ENCODE data around the gene PLOD1.

The PLOD1 gene

GRCh38 chr1:12015499-12015898, 81.0 kb downstream of the PLOD1 start:
- DNase-seq (no peak), ATAC-seq (replicated peaks) (no peak)
- Mint-ChIP-seq H3K27me3 (no peaks in the 10 kb centered on the region), H3K4me1 (ENCODE audit: low read depth in 2 of 2) (peaks cover 6 to 11% of the 10 kb centered on the region in 2 donors), H3K27ac (no peak overlapping the region), H3K9me3 (no peaks in the 10 kb centered on the region), H3K36me3 (ENCODE audit: insufficient read depth) (peaks cover 33% of the 10 kb centered on the region), H3K4me3 (no peak overlapping the region)

- Mint-ChIP-seq H3K4me1 (ENCODE audit: low read depth in 2 of 2) (peaks cover 6 to 11% of the 10 kb centered on the region in 2 donors), H3K36me3 (ENCODE audit: insufficient read depth) (peaks cover 27% of the 10 kb centered on the region), H3K27me3 (no peaks in the 10 kb centered on the region), H3K27ac (no peak overlapping the region), H3K4me3 (no peak overlapping the region), H3K9me3 (no peaks in the 10 kb centered on the region)
- ATAC-seq (replicated peaks) (no peak), DNase-seq (no peak)
These were observed 81.7 kb downstream of the PLOD1 start for GRCh38 chr1:12016182-12016581.

GRCh38 chr1:12019858-12020509, 85.5 kb downstream of the PLOD1 start:
- Mint-ChIP-seq H3K36me3 (ENCODE audit: insufficient read depth) (peaks cover 24% of the 10 kb centered on the region), H3K27ac (peak overlapping the region; percentile 5 to 8), H3K27me3 (no peaks in the 10 kb centered on the region), H3K9me3 (no peaks in the 10 kb centered on the region), H3K4me3 (peak overlapping the region; percentile 80 to 90), H3K4me1 (ENCODE audit: low read depth in 2 of 2) (peaks cover 6 to 7% of the 10 kb centered on the region in 2 donors)
- no peak for ATAC-seq (replicated peaks)
- no peak for DNase-seq

- Mint-ChIP-seq H3K4me1 (ENCODE audit: low read depth in 2 of 2) (peaks cover 6 to 11% of the 10 kb centered on the region in 2 donors), H3K27me3 (no peaks in the 10 kb centered on the region), H3K36me3 (ENCODE audit: insufficient read depth) (peaks cover 34% of the 10 kb centered on the region), H3K4me3 (no peak overlapping the region), H3K27ac (peak overlapping the region in 1 of 2 donors; percentile 49), H3K9me3 (no peaks in the 10 kb centered on the region)
- DNase-seq (no peak), ATAC-seq (replicated peaks) (no peak)
These were observed 87.1 kb downstream of the PLOD1 start for GRCh38 chr1:12021616-12022015.

- H3K4me3 Mint-ChIP-seq = no peak overlapping the region
These were observed 87.5 kb downstream of the PLOD1 start for GRCh38 chr1:12022036-12022435.

More at GRCh38 chr1:12022036-12022435, 87.5 kb downstream of the PLOD1 start:
- no peak for ATAC-seq (replicated peaks)
- H3K4me1 Mint-ChIP-seq (ENCODE audit: low read depth in 2 of 2) = peaks cover 6 to 11% of the 10 kb centered on the region in 2 donors
- no peaks in the 10 kb centered on the region for H3K27me3 Mint-ChIP-seq
- DNase-seq = no peak
- H3K36me3 Mint-ChIP-seq (ENCODE audit: insufficient read depth) = peaks cover 38% of the 10 kb centered on the region
- H3K27ac Mint-ChIP-seq = peak overlapping the region in 1 of 2 donors; percentile 49
- H3K9me3 Mint-ChIP-seq = no peaks in the 10 kb centered on the region
